A549 (cell line): ENCODE measurements around the gene ITPRIPL2. TPM values are rescaled to one million over a fixed set of nuclear protein-coding genes. Genes with fewer than 3 reads are reported as not detected.

ENCODE experiments used
- ATAC-seq, 2 experiments: fragments of 200-7000 bp in 1 of 2; fragments of >200 bp in 1 of 2; cut with Nextera tagmentation in 1 of 2; cut with Tn5 transposase in 1 of 2; 3 replicates each; pipeline versions ENCODE4 v1.8.0 to v1.9.1; 2018 to 2020; ENCODE audit warnings: mild to moderate bottlenecking in 1 of 2, moderate library complexity in 1 of 2
- CTCF ChIA-PET: fragments of 300-600 bp; sonication (Branson Sonifier 250); formaldehyde crosslinking; extraction: SDS; loops from one replicate; lab custom pipeline; 2021; ENCODE audit warnings: antibody characterized with exemption, inconsistent platforms; lab: Yijun Ruan, JAX
- POLR2A ChIA-PET: fragments of 350-600 bp; formaldehyde crosslinking; extraction: SDS; loops from one replicate; lab custom pipeline; 2021; ENCODE audit warnings: antibody characterized with exemption, inconsistent platforms; lab: Yijun Ruan, JAX
- DNase-seq, 2 experiments: peaks; one replicate each; pipeline versions ENCODE4 v3.0.0 to v3.0.0-alpha.2; 2011 to 2016; ENCODE audit warnings: low read depth in 1 of 2, low spot score in 1 of 2
- FAIRE-seq: peaks from 2 replicates; lab custom pipeline; 2011; peaks lifted over from hg19 to GRCh38; lab: Jason Lieb, UNC
- H3K27ac ChIP-seq, 2 experiments: fragments of >200 bp; sonication (Bioruptor Twin); formaldehyde crosslinking; 3 replicates each; pipeline ENCODE4 v1.5.1; 2016 to 2017
- H3K4me1 ChIP-seq: fragments of >200 bp; sonication (Bioruptor Twin); formaldehyde crosslinking; 3 replicates; pipeline ENCODE4 v1.6.1; 2016
- H3K4me2 ChIP-seq: fragments of >200 bp; sonication (Bioruptor Twin); formaldehyde crosslinking; 3 replicates; pipeline ENCODE4 v1.6.1; 2016
- H3K4me3 ChIP-seq: fragments of >200 bp; sonication (Bioruptor Twin); formaldehyde crosslinking; 3 replicates; pipeline ENCODE4 v1.5.1; 2016
- H3K9me3 ChIP-seq: fragments of >200 bp; sonication (Bioruptor Twin); formaldehyde crosslinking; 3 replicates; pipeline ENCODE4 v1.6.1; 2016
- CBX8 ChIP-seq: fragments of 200-600 bp; sonication (generic); IDR thresholded peaks from 2 replicates; pipeline ENCODE4 v1.6.1; 2016
- CEBPB ChIP-seq, 2 experiments: fragments of >200 bp in 1 of 2; sonication (Bioruptor Twin) in 1 of 2; formaldehyde crosslinking in 1 of 2; IDR thresholded peaks; 2 replicates each; pipeline ENCODE4 v1.6.1; 2012 to 2016
- CHD2 ChIP-seq: fragments of 150-350 bp; IDR thresholded peaks from 2 replicates; pipeline ENCODE4 v1.6.1; 2014; ENCODE audit warnings: low read length; ENCODE audit not compliant: partially characterized antibody
- CHD4 ChIP-seq: fragments of 200-600 bp; sonication (generic); IDR thresholded peaks from 2 replicates; pipeline ENCODE4 v1.6.1; 2016; ENCODE audit warnings: antibody characterized with exemption, mild to moderate bottlenecking, borderline replicate concordance
- E2F6 ChIP-seq: IDR thresholded peaks from 2 replicates; pipeline ENCODE4 v1.6.1; 2012; ENCODE audit warnings: low read depth, borderline replicate concordance
- EP300 ChIP-seq, 2 experiments: fragments of >200 bp; sonication (Bioruptor Twin); formaldehyde crosslinking; IDR thresholded peaks; 2 replicates in 1 of 2; 3 replicates in 1 of 2; pipeline ENCODE4 v1.6.1; 2016 to 2017
- ESRRA ChIP-seq: fragments of 150-350 bp; IDR thresholded peaks from 2 replicates; pipeline ENCODE4 v1.6.1; 2014; ENCODE audit warnings: mild to moderate bottlenecking, low read length, borderline replicate concordance
- FOSL2 ChIP-seq, 2 experiments: fragments of 450-650 bp in 1 of 2; fragments of >200 bp in 1 of 2; sonication (Bioruptor Twin) in 1 of 2; formaldehyde crosslinking; IDR thresholded peaks; 2 replicates each; pipeline versions ENCODE4 v1.5.0 to v1.6.1; 2016 to 2020; ENCODE audit warnings: mild to moderate bottlenecking in 1 of 2, moderate library complexity in 1 of 2
- FOXS1 ChIP-seq: fragments of 250-450 bp; sonication (Bioruptor Pico); IDR thresholded peaks from 2 replicates; pipeline ENCODE4 v1.5.0; 2020; ENCODE audit warnings: mild to moderate bottlenecking, moderate library complexity
- GATA3 ChIP-seq: IDR thresholded peaks from 2 replicates; pipeline ENCODE4 v1.6.1; 2012; ENCODE audit warnings: borderline replicate concordance
- JUN ChIP-seq, 2 experiments: fragments of >200 bp; sonication (Bioruptor Twin); formaldehyde crosslinking; IDR thresholded peaks; 2 replicates in 1 of 2; 3 replicates in 1 of 2; pipeline ENCODE4 v1.6.1; 2016 to 2017
- PHF8 ChIP-seq: fragments of 200-600 bp; sonication (generic); IDR thresholded peaks from 2 replicates; pipeline ENCODE4 v1.6.1; 2016; ENCODE audit warnings: low read depth, mild to moderate bottlenecking, antibody characterized with exemption, moderate library complexity, borderline replicate concordance
- POLR2A ChIP-seq: IDR thresholded peaks from 2 replicates; pipeline ENCODE4 v1.6.1; 2012; ENCODE audit warnings: mild to moderate bottlenecking, low read length
- RAD21 ChIP-seq, 2 experiments: fragments of >200 bp in 1 of 2; sonication (Bioruptor Twin) in 1 of 2; formaldehyde crosslinking in 1 of 2; IDR thresholded peaks in 1 of 2; conservative IDR thresholded peaks in 1 of 2; 2 replicates in 1 of 2; 3 replicates in 1 of 2; pipeline ENCODE4 v1.6.1; 2012 to 2018; ENCODE audit warnings: inconsistent platforms in 1 of 2
- RARB ChIP-seq: fragments of 250-450 bp; sonication (Bioruptor Pico); IDR thresholded peaks from 2 replicates; pipeline ENCODE4 v1.8.0; 2021; ENCODE audit warnings: mild to moderate bottlenecking, moderate library complexity
- RCOR1 ChIP-seq: fragments of 150-350 bp; IDR thresholded peaks from 2 replicates; pipeline ENCODE4 v1.6.1; 2014; ENCODE audit warnings: antibody characterized with exemption, low read length, low read depth
- SMC3 ChIP-seq: fragments of >200 bp; sonication (Bioruptor Twin); formaldehyde crosslinking; IDR thresholded peaks from 3 replicates; pipeline ENCODE4 v1.6.1; 2018; ENCODE audit warnings: inconsistent platforms
- USF2 ChIP-seq: fragments of 450-650 bp; IDR thresholded peaks from 2 replicates; pipeline ENCODE4 v1.6.1; 2014; ENCODE audit warnings: antibody characterized with exemption
- WGBS: methylation state at CpG from one replicate; pipeline ENCODE4 v1.1.6; 2017; ENCODE audit errors: missing lambda C conversion rate; 5-methylcytosine and 5-hydroxymethylcytosine counted together
- polyA plus RNA-seq, 4 experiments: library from polyadenylated mRNA; depleted of rRNA in 3 of 4; stranded (reverse); fragments of >200 nt; fragmentation: RNase III in 1 of 4; extraction: RNeasy Plus Mini Kit Qiagen cat#74134 plus additional on column Dnase treatment in 1 of 4; gene quantifications; 2 replicates in 3 of 4; 3 replicates in 1 of 4; pipeline ENCODE4 v1.2.3, GENCODE V29; 2011 to 2017
- TF ChIP-seq, protein P1 (sequence below): fragments of >200 bp; sonication (Bioruptor Twin); formaldehyde crosslinking; IDR thresholded peaks from 3 replicates; pipeline ENCODE4 v1.5.1; 2016
- TF ChIP-seq, protein P2 (sequence below): fragments of >200 bp; sonication (Bioruptor Twin); formaldehyde crosslinking; IDR thresholded peaks from 3 replicates; pipeline ENCODE4 v1.6.1; 2016
- TF ChIP-seq, protein P3 (sequence below): IDR thresholded peaks from 2 replicates; pipeline ENCODE4 v1.6.1; 2012
- TF ChIP-seq, protein P4 (sequence below): fragments of 200-600 bp; sonication (generic); IDR thresholded peaks from 2 replicates; pipeline ENCODE4 v1.6.1; 2016; ENCODE audit warnings: antibody characterized with exemption, mild to moderate bottlenecking, moderate library complexity

Gene ITPRIPL2
- polyA plus RNA-seq, 2 of the 4 experiments (the other 2 are of a cell fraction): 15.5 to 17.5 TPM

- CTCF ChIA-PET: interaction anchor here (0.5 to 7.2 kb wide), 72 partner anchors 9 to 739 kb away, joined by 3 to 151 read pairs (median 4); partner anchors contain the start of genes COQ7, ITPRIPL2, TMC7 and VPS35L
- Histone ChIP-seq H3K9me3 (no peaks in the 10 kb centered on the region), H3K4me2 (peak overlapping the region; percentile 79), H3K4me1 (peaks cover 5% of the 10 kb centered on the region; the same call in 1 of the 3 replicates), H3K4me3 (no peak overlapping the region; the same call in 2 of the 3 replicates), H3K27ac (peak overlapping the region; percentile 75 to 86; a peak in 4 of 6 replicates)
- ATAC-seq: no peak
- WGBS: 59% methylated on average over 8 of the region's 8 CpGs
- POLR2A ChIA-PET: interaction anchor here (0.7 to 1.6 kb wide), 3 partner anchors 10 to 28 kb away, joined by 3 to 4 read pairs (median 4); partner anchors contain the start of gene ITPRIPL2
- TF ChIP-seq JUN (IDR thresholded peaks at IDR 0.05): no peak
- TF ChIP-seq, all 56 proteins: peak for 0
- DNase-seq (no peak), FAIRE-seq (no peak)
Measured at GRCh38 chr16:19085679-19086200, 28.0 kb upstream of the ITPRIPL2 start.

- peak; percentile 40; the same call in 1 of the 2 replicates for TF ChIP-seq PHF8
- TF ChIP-seq, protein P1, sequence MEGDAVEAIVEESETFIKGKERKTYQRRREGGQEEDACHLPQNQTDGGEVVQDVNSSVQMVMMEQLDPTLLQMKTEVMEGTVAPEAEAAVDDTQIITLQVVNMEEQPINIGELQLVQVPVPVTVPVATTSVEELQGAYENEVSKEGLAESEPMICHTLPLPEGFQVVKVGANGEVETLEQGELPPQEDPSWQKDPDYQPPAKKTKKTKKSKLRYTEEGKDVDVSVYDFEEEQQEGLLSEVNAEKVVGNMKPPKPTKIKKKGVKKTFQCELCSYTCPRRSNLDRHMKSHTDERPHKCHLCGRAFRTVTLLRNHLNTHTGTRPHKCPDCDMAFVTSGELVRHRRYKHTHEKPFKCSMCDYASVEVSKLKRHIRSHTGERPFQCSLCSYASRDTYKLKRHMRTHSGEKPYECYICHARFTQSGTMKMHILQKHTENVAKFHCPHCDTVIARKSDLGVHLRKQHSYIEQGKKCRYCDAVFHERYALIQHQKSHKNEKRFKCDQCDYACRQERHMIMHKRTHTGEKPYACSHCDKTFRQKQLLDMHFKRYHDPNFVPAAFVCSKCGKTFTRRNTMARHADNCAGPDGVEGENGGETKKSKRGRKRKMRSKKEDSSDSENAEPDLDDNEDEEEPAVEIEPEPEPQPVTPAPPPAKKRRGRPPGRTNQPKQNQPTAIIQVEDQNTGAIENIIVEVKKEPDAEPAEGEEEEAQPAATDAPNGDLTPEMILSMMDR: peak; percentile 99
- TF ChIP-seq RCOR1: no peak
- peak; percentile 60 for TF ChIP-seq E2F6
- TF ChIP-seq RARB (CRISPR knock-in tag): peak; percentile 26; the same call in 1 of the 2 replicates
- no peak for TF ChIP-seq FOSL2 (IDR thresholded peaks at IDR 0.05)
- 0 out of 2 replicates have a peak, but pooled peaks have one; percentile 14 for TF ChIP-seq FOSL2 (CRISPR knock-in tag; IDR thresholded peaks at IDR 0.05)
- TF ChIP-seq CHD2: peak; percentile 88
- TF ChIP-seq GATA3: no peak
- TF ChIP-seq EP300 (IDR thresholded peaks at IDR 0.05): no peak
- TF ChIP-seq, protein P2, sequence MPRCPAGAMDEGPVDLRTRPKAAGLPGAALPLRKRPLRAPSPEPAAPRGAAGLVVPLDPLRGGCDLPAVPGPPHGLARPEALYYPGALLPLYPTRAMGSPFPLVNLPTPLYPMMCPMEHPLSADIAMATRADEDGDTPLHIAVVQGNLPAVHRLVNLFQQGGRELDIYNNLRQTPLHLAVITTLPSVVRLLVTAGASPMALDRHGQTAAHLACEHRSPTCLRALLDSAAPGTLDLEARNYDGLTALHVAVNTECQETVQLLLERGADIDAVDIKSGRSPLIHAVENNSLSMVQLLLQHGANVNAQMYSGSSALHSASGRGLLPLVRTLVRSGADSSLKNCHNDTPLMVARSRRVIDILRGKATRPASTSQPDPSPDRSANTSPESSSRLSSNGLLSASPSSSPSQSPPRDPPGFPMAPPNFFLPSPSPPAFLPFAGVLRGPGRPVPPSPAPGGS: peak; percentile 51; the same call in 1 of the 3 replicates
- TF ChIP-seq, protein P3, sequence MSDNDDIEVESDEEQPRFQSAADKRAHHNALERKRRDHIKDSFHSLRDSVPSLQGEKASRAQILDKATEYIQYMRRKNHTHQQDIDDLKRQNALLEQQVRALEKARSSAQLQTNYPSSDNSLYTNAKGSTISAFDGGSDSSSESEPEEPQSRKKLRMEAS: peak; percentile 92
- TF ChIP-seq POLR2A: peak; percentile 71
- no peak for TF ChIP-seq CBX8
- TF ChIP-seq FOXS1 (CRISPR knock-in tag): peak; percentile 52; the same call in 1 of the 2 replicates
- TF ChIP-seq CHD4: no peak
- peak; percentile 100 for TF ChIP-seq SMC3
- peak; percentile 56 to 86; a peak in 3 of 4 replicates for TF ChIP-seq CEBPB (IDR thresholded peaks at IDR 0.05)
- TF ChIP-seq RAD21 (conservative IDR thresholded peaks at IDR 0.05 in 1 of 2, IDR thresholded peaks at IDR 0.05 in 1 of 2): peak; percentile 98 to 100
- peak; percentile 90 for TF ChIP-seq USF2
- peak; percentile 38 to 76; a peak in 3 of 5 replicates for TF ChIP-seq JUN (IDR thresholded peaks at IDR 0.05)
- TF ChIP-seq ESRRA: peak; percentile 97
- TF ChIP-seq, protein P4, sequence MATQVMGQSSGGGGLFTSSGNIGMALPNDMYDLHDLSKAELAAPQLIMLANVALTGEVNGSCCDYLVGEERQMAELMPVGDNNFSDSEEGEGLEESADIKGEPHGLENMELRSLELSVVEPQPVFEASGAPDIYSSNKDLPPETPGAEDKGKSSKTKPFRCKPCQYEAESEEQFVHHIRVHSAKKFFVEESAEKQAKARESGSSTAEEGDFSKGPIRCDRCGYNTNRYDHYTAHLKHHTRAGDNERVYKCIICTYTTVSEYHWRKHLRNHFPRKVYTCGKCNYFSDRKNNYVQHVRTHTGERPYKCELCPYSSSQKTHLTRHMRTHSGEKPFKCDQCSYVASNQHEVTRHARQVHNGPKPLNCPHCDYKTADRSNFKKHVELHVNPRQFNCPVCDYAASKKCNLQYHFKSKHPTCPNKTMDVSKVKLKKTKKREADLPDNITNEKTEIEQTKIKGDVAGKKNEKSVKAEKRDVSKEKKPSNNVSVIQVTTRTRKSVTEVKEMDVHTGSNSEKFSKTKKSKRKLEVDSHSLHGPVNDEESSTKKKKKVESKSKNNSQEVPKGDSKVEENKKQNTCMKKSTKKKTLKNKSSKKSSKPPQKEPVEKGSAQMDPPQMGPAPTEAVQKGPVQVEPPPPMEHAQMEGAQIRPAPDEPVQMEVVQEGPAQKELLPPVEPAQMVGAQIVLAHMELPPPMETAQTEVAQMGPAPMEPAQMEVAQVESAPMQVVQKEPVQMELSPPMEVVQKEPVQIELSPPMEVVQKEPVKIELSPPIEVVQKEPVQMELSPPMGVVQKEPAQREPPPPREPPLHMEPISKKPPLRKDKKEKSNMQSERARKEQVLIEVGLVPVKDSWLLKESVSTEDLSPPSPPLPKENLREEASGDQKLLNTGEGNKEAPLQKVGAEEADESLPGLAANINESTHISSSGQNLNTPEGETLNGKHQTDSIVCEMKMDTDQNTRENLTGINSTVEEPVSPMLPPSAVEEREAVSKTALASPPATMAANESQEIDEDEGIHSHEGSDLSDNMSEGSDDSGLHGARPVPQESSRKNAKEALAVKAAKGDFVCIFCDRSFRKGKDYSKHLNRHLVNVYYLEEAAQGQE: peak; percentile 77
Measured at GRCh38 chr16:19086322-19087199, 27.2 kb upstream of the ITPRIPL2 start.

More at GRCh38 chr16:19086322-19087199, 27.2 kb upstream of the ITPRIPL2 start:
- DNase-seq: peak; percentile 91 to 97
- no peaks in the 10 kb centered on the region for H3K9me3 ChIP-seq
- 12% methylated on average over 41 of the region's 52 CpGs for WGBS
- ChIA-PET CTCF (interaction anchor here (0.5 to 7.2 kb wide), 84 partner anchors 10 to 738 kb away, joined by 3 to 151 read pairs (median 4); partner anchors contain the start of genes COQ7, ITPRIPL2, TMC7 and VPS35L), POLR2A (interaction anchor here (0.6 to 1.6 kb wide), 7 partner anchors 9 to 302 kb away, joined by 3 to 11 read pairs (median 3); partner anchors contain the start of gene ITPRIPL2)
- peak overlapping the region; percentile 79 for H3K4me2 ChIP-seq
- FAIRE-seq: no peak
- H3K4me1 ChIP-seq: peaks cover 6% of the 10 kb centered on the region; the same call in 2 of the 3 replicates
- peak overlapping the region; percentile 75 to 86 for H3K27ac ChIP-seq
- ATAC-seq: peak; percentile 98 to 100
- peak overlapping the region; percentile 45 for H3K4me3 ChIP-seq
